ENCODE results near the gene LUC7L3.
"Not testable (repeated sequence)": the region's sequence is repeated elsewhere in the genome, so short reads cannot be mapped to it uniquely, and the experiment has no call there.

LUC7L3 gene

GRCh38 chr17:50708050-50709000 is 11.1 kb upstream of the LUC7L3 start:
- no peak for DNase-seq (ENCODE audit: low read depth in 2 of 2)

- DNase-seq (ENCODE audit: low read depth in 2 of 2), result not testable (repeated sequence)
Observed at GRCh38 chr17:50709053-50709452, 10.3 kb upstream of the LUC7L3 start.

GRCh38 chr17:50710025-50710424 is 9.4 kb upstream of the LUC7L3 start:
- DNase-seq (ENCODE audit: low read depth in 2 of 2), result no peak

- no peak for DNase-seq (ENCODE audit: low read depth in 2 of 2)
Observed at GRCh38 chr17:50710650-50711049, 8.8 kb upstream of the LUC7L3 start.

DNA sequence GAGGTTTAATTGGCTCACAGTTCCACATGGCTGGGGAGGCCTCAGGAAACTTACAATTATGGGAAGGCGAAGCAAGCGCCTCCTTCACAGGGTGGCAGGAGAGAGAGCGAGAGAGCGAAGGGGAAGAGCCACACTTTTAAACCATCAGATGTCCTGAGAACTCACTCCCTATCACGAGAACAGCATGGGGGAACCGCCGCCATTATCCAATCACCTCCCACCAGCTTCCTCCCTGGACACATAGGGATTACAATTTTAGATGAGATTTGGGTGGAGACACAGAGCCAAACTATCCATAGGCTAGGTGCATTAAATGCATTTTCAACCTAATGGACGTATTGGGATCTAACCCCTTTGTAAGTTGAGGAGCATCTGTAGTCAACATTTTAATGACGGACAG is 6.8 kb upstream of the LUC7L3 start:
- DNase-seq (ENCODE audit: low read depth in 2 of 2), result no peak

DNA sequence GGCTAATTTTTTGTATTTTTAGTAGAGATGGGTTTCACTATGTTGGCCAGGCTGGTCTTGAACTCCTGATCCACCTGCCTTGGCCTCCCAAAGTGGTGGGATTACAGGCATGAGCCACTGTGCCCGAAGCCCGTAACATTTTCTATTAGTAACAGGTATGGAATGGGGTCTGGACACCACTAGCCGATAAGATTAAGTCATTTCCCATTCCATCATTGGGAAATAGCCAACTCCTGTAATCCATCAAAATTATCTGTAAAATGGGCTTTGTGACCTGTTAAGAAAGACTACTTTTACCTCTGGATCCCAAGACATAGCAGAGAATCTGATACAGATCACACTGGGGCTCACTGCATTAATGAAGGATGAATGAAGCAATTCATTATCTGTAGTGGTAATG is 3.9 kb upstream of the LUC7L3 start:
- no peak for DNase-seq (ENCODE audit: low read depth in 2 of 2)

- no peak for DNase-seq (ENCODE audit: low read depth in 2 of 2)
Observed at GRCh38 chr17:50719924-50720794, 756 bp downstream of the LUC7L3 start.

DNA sequence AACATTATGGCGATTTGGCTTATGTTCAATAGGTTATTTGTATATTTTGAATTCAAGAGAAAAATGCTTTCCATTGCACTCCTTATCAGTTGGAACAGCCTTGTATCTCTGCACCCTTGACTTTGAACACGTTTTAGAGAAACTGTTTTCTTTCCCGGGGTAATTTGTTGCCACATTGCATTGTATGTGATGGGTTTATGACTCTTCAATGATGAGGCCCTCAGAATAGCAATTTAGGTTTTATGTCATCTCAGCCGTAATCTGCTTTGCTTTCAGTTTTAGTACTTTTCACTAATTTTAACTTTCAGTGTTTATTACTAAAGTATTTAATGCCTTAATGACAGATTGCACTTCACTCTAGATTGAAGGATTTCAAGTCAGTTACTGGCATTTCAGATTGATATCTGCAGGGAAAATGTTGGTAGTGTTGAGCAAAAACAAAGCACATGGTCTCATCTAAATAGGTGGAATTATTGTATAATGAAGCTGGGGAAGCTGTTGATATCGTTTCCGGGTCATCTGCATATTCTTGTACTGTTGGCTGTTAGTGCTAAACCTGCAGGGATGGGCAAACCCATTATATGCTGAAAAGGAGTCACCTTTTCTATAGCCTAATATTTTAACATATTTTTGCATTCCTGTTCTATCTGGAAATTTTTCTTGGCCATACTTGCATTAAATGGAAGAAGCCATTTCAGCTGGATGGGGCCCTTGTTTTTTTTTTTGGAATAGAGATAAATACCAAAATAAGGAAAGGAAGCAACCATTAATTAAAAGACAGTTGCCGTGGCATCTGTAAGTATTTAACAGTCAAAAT is 2.0 kb downstream of the LUC7L3 start:
- no peak for DNase-seq (ENCODE audit: low read depth in 2 of 2)

GRCh38 chr17:50722746-50723145 is 3.3 kb downstream of the LUC7L3 start:
- no peak for DNase-seq (ENCODE audit: low read depth in 2 of 2)

DNA sequence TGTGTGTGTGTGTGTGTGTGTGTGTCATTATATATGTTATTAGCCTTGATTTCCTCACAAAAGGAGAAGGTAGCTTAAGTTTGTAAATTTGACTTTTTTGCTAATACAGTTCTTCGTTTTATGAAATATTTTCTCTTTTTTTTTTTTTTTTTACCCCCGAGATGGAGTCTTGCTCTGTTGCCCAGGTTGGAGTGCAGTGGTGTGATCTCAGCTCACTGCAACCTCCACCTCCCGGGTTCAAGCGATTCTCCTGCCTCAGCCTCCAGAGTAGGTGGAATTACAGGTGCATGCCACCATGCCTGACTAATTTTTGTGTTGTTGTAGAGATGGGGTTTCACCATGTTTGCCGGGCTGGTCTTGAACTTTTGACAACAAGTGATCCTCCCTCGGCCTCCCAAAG is 5.2 kb downstream of the LUC7L3 start:
- not testable (repeated sequence) for DNase-seq (ENCODE audit: low read depth in 2 of 2)

DNA sequence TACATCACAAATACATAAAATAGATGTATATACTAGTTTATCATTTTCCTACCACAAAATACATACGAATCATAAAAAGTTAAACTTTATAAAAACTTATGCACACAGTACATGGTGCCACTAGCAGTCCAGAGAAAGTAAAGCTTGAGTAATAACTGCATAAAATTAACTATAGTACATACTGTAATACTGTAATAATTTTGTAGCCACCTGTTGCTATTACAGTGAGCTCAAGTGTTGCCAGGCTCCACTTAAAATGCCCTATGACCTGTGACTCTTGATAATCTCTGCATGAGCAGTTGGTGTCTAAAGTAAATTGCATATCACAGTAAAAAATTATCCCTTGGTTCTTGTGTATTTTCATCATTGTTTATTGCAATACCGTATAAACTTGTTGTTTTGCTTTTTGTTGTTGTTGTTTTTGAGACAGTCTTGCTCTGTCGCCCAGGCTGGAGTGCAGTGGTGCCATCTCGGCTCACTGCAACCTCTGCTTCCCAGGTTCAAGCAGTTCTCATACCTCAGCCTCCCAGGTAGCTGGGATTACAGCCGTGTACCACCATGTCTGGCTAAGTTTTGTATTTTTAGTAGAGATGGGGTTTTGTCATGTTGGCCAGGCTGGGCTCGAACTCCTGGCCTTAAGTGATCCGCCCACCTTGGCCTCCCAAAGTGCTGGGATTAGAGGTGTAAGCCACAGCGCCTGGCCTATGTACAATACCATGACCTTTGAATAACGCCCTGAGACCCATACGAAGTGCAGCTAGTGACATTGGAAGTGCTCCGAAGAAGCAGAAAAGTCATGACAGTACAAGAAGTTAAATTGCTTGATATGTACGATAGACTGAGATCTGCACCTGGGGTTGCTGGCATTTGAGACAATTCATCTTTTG is 6.6 kb downstream of the LUC7L3 start:
- DNase-seq (ENCODE audit: low read depth in 2 of 2), result no peak

DNA sequence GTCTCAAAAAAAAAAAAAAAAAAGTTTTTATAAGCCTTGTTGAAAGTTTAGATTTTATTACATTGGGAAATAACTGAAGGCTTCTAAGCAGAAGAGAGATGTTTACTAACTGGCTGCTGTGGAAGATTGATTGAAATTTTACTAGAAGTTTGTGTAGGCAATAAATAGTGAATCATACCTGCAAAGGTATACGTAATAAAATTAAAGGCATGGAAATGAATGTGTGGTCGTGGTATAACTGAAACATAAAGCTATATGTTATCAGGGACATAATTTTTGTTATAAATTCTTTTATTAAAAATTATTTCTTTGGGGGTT is 8.7 kb downstream of the LUC7L3 start:
- DNase-seq (ENCODE audit: low read depth in 2 of 2), result no peak

GRCh38 chr17:50728881-50729765 is 9.7 kb downstream of the LUC7L3 start:
- DNase-seq (ENCODE audit: low read depth in 2 of 2), result no peak

DNA sequence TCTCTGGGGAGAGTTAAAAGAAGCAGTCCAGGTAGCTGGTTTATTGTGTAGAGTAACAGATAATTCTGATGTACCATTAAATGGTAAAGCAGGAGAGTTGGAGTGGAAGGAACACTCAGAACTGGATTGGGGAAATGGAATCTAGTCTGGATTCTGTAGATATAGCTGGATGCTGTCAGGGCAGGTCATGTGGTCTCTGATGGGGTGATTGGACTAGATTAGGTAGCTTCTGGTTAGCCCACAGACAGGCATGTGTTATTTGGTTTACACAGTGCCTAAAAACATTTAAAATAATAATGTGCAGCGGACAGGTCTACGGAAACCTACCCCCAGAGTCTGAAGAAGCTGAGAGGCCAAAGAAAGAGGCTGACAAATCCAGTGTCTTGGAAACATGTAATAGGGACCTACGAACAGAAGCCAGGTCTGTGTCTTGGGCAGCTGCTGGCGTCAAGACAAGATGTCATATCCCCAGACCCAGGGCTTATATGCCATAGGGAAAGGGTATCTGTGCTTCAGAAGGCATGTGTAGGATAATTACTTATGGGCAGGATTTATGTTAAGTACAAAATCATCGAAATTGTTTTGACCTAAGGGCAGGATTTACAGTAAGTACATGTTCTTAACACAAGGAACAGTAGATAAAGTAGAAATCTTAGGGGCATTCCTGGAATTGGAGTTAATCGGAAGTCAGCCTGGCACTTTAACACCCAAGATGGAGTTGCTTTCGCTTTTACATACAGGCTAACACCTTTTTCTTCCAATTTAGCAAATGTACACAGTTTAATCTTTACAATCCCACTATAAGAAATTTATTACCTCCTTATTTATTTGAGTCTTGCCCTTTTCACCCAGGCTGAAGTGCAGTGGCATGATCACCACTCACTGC is 12.4 kb downstream of the LUC7L3 start:
- no peak for DNase-seq (ENCODE audit: low read depth in 2 of 2)

DNA sequence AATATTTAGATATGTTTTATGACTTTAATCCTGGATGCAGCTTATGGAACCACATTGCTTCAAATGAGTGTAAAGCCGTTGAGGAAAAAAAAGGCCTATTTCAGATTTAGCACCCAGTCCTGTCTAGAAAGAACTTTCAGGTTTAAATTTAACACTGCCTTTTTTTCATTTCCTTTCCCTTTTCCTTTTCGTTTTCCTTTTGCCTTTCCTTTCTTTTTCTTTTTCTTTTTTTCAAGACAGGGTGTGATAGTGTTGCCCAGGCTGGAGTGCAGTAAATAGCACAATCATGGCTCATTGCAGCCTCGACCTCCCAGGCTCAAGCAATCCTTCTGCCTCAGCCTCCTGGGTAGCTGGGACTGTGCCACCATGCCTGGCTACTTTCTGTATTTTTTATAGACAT is 15.9 kb downstream of the LUC7L3 start:
- DNase-seq (ENCODE audit: low read depth in 2 of 2), result no peak

DNA sequence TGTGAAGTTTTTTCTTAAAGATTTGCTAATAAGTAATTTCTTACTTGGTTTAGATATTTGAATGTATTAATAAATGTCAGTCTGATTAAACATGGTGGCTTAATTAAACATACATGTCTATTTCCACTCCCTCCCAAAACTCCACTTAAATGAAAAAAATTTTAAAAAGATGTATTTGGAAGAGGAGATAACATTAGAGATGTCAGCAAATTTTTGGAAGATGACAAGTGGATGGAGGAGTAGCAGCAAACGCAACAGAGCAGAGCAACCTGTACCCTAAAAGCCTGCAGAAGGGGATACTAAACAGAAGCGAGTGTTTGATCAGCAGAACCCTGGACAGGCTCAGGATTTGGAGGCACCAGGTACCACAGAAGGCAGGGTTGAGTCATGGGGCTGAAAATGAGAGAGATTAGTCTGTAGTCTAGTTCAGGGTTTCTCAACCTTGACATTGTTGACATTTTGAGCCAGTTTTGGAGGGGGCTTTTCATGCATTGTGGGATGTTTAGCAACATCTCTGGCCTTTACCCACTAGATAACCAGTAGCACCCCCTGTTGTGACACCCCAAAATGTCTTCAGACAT is 17.8 kb downstream of the LUC7L3 start:
- no peak for DNase-seq (ENCODE audit: low read depth in 2 of 2)

DNA sequence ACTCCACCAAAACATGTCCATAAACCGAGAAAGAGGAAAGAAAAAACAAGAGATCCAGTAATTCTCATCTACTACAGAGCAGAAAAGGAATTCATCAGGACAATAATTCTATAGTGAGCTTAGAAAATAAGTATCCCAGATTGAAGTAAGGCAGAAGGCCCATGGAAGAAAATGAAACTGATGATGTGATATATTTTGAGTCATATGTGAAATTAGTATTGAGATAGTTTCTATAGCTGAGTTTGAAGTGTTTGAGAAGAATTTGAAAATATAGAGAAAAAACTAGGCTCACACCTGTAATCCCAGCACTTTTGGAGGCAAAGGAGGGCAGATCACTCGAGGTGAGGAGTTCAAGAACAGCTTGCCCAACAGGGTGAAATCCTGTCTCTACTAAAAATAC is 19.7 kb downstream of the LUC7L3 start:
- no peak for DNase-seq (ENCODE audit: low read depth in 2 of 2)

GRCh38 chr17:50745631-50746030 is 26.2 kb downstream of the LUC7L3 start:
- no peak for DNase-seq (ENCODE audit: low read depth in 2 of 2)

DNA sequence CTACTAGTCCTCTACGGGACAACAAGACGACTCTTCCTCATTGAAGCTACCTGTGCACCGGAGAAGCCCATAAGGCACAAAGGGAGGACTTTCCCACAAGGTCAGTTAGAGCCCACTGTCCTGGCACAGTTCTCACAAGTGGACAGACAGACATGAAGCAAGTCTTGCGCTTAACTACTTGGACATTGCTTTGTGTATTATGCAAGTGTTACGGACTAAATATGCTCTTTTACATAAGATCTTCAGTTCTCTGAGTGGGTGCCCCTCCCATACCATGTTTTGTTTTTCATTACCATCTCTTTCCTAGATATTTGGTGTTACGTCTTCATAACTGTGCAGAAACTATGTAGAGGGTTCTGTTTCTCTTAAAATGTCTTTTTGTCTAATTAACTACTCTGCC is 29.8 kb downstream of the LUC7L3 start:
- DNase-seq (ENCODE audit: low read depth in 2 of 2), result no peak

Data from activated CD8-positive, alpha-beta memory T cell treated with anti-CD3 and anti-CD28 coated beads for 4 hours (primary cell).